Measurements from ENCODE around the gene TTC27. TPM values are rescaled to one million over a fixed set of nuclear protein-coding genes. Genes with fewer than 3 reads are reported as not detected.

TTC27 gene
- total and polyA plus RNA-seq, 4 donors, result 11.8 to 20.3 (median 15.7) TPM

- DNase-seq (ENCODE audit: low read depth in 4 of 6, low spot score in 6 of 6), result no peak
- Histone ChIP-seq H3K4me1 (ENCODE audit: control insufficient read depth, insufficient read depth, low read length) (no peaks in the 10 kb centered on the region), H3K27ac (ENCODE audit: low read depth, low read length) (no peak overlapping the region), H3K36me3 (ENCODE audit: control insufficient read depth, insufficient read depth, low read length) (no peaks in the 10 kb centered on the region), H3K27me3 (ENCODE audit: control insufficient read depth, insufficient read depth, low read length) (no peaks in the 10 kb centered on the region), H3K9me3 (ENCODE audit: control insufficient read depth, insufficient read depth, low read length) (no peaks in the 10 kb centered on the region), H3K4me3 (ENCODE audit: low read depth, low read length) (no peak overlapping the region)
- WGBS (ENCODE audit: insufficient coverage), result 75% methylated on average over 2 of the region's 5 CpGs
Observed at GRCh38 chr2:32849456-32850194, 221.8 kb downstream of the TTC27 start.

- no peak overlapping the region for H3K4me3 ChIP-seq (ENCODE audit: low read depth, low read length)
- 46% methylated on average over 2 of the region's 4 CpGs for WGBS (ENCODE audit: insufficient coverage)
- H3K4me1 ChIP-seq (ENCODE audit: control insufficient read depth, insufficient read depth, low read length), result no peaks in the 10 kb centered on the region
- H3K27ac ChIP-seq (ENCODE audit: low read depth, low read length), result no peak overlapping the region
- DNase-seq (ENCODE audit: low read depth in 4 of 6, low spot score in 6 of 6), result no peak
- H3K36me3 ChIP-seq (ENCODE audit: control insufficient read depth, insufficient read depth, low read length), result no peaks in the 10 kb centered on the region
- no peaks in the 10 kb centered on the region for H3K9me3 ChIP-seq (ENCODE audit: control insufficient read depth, insufficient read depth, low read length)
- no peaks in the 10 kb centered on the region for H3K27me3 ChIP-seq (ENCODE audit: control insufficient read depth, insufficient read depth, low read length)
Observed at GRCh38 chr2:32851777-32852439, 224.1 kb downstream of the TTC27 start.

- H3K27ac ChIP-seq (ENCODE audit: low read depth, low read length), result no peak overlapping the region
- no peaks in the 10 kb centered on the region for H3K36me3 ChIP-seq (ENCODE audit: control insufficient read depth, insufficient read depth, low read length)
- peak in 1 of 6 donors; percentile 24 for DNase-seq (ENCODE audit: low read depth in 4 of 6, low spot score in 6 of 6)
- H3K27me3 ChIP-seq (ENCODE audit: control insufficient read depth, insufficient read depth, low read length), result no peaks in the 10 kb centered on the region
- H3K4me1 ChIP-seq (ENCODE audit: control insufficient read depth, insufficient read depth, low read length), result no peaks in the 10 kb centered on the region
- H3K4me3 ChIP-seq (ENCODE audit: low read depth, low read length), result no peak overlapping the region
- WGBS (ENCODE audit: insufficient coverage), result 85% methylated on average over 4 of the region's 5 CpGs
- H3K9me3 ChIP-seq (ENCODE audit: control insufficient read depth, insufficient read depth, low read length), result no peaks in the 10 kb centered on the region
Observed at GRCh38 chr2:32852856-32853255, 225.0 kb downstream of the TTC27 start.

GRCh38 chr2:32856891-32857290, 229.0 kb downstream of the TTC27 start:
- WGBS (ENCODE audit: insufficient coverage), result no CpG with 5 or more reads among the region's 3 CpGs
- no peak for DNase-seq (ENCODE audit: low read depth in 4 of 6, low spot score in 6 of 6)

GRCh38 chr2:32858713-32859112, 230.9 kb downstream of the TTC27 start:
- no peaks in the 10 kb centered on the region for H3K4me1 ChIP-seq (ENCODE audit: control insufficient read depth, insufficient read depth, low read length)
- 98% methylated on average over 5 of the region's 8 CpGs for WGBS (ENCODE audit: insufficient coverage)

More at GRCh38 chr2:32856891-32857290, 229.0 kb downstream of the TTC27 start:
- Histone ChIP-seq H3K27me3 (ENCODE audit: control insufficient read depth, insufficient read depth, low read length) (no peaks in the 10 kb centered on the region), H3K27ac (ENCODE audit: low read depth, low read length) (no peak overlapping the region), H3K4me3 (ENCODE audit: low read depth, low read length) (no peak overlapping the region), H3K9me3 (ENCODE audit: control insufficient read depth, insufficient read depth, low read length) (no peaks in the 10 kb centered on the region), H3K4me1 (ENCODE audit: control insufficient read depth, insufficient read depth, low read length) (no peaks in the 10 kb centered on the region), H3K36me3 (ENCODE audit: control insufficient read depth, insufficient read depth, low read length) (no peaks in the 10 kb centered on the region)

GRCh38 chr2:32860385-32860784, 232.5 kb downstream of the TTC27 start:
- no peaks in the 10 kb centered on the region for H3K27me3 ChIP-seq (ENCODE audit: control insufficient read depth, insufficient read depth, low read length)
- no peaks in the 10 kb centered on the region for H3K36me3 ChIP-seq (ENCODE audit: control insufficient read depth, insufficient read depth, low read length)
- no peaks in the 10 kb centered on the region for H3K4me1 ChIP-seq (ENCODE audit: control insufficient read depth, insufficient read depth, low read length)
- H3K4me3 ChIP-seq (ENCODE audit: low read depth, low read length), result no peak overlapping the region
- H3K9me3 ChIP-seq (ENCODE audit: control insufficient read depth, insufficient read depth, low read length), result no peaks in the 10 kb centered on the region
- DNase-seq (ENCODE audit: low read depth in 4 of 6, low spot score in 6 of 6), result no peak
- no peak overlapping the region for H3K27ac ChIP-seq (ENCODE audit: low read depth, low read length)

More at GRCh38 chr2:32858713-32859112, 230.9 kb downstream of the TTC27 start:
- DNase-seq (ENCODE audit: low read depth in 4 of 6, low spot score in 6 of 6), result no peak
- no peaks in the 10 kb centered on the region for H3K9me3 ChIP-seq (ENCODE audit: control insufficient read depth, insufficient read depth, low read length)
- no peak overlapping the region for H3K27ac ChIP-seq (ENCODE audit: low read depth, low read length)
- H3K36me3 ChIP-seq (ENCODE audit: control insufficient read depth, insufficient read depth, low read length), result no peaks in the 10 kb centered on the region
- no peak overlapping the region for H3K4me3 ChIP-seq (ENCODE audit: low read depth, low read length)
- H3K27me3 ChIP-seq (ENCODE audit: control insufficient read depth, insufficient read depth, low read length), result no peaks in the 10 kb centered on the region

GRCh38 chr2:32862269-32863055, 234.6 kb downstream of the TTC27 start:
- Histone ChIP-seq H3K4me1 (ENCODE audit: control insufficient read depth, insufficient read depth, low read length) (no peaks in the 10 kb centered on the region), H3K36me3 (ENCODE audit: control insufficient read depth, insufficient read depth, low read length) (no peaks in the 10 kb centered on the region), H3K4me3 (ENCODE audit: low read depth, low read length) (no peak overlapping the region), H3K9me3 (ENCODE audit: control insufficient read depth, insufficient read depth, low read length) (no peaks in the 10 kb centered on the region), H3K27ac (ENCODE audit: low read depth, low read length) (no peak overlapping the region), H3K27me3 (ENCODE audit: control insufficient read depth, insufficient read depth, low read length) (no peaks in the 10 kb centered on the region)
- WGBS (ENCODE audit: insufficient coverage), result no CpG with 5 or more reads among the region's 4 CpGs
- DNase-seq (ENCODE audit: low read depth in 4 of 6, low spot score in 6 of 6), result no peak

GRCh38 chr2:32863326-32863725, 235.5 kb downstream of the TTC27 start:
- Histone ChIP-seq H3K27ac (ENCODE audit: low read depth, low read length) (no peak overlapping the region), H3K36me3 (ENCODE audit: control insufficient read depth, insufficient read depth, low read length) (no peaks in the 10 kb centered on the region), H3K27me3 (ENCODE audit: control insufficient read depth, insufficient read depth, low read length) (no peaks in the 10 kb centered on the region), H3K4me3 (ENCODE audit: low read depth, low read length) (no peak overlapping the region), H3K9me3 (ENCODE audit: control insufficient read depth, insufficient read depth, low read length) (no peaks in the 10 kb centered on the region), H3K4me1 (ENCODE audit: control insufficient read depth, insufficient read depth, low read length) (no peaks in the 10 kb centered on the region)
- no peak for DNase-seq (ENCODE audit: low read depth in 4 of 6, low spot score in 6 of 6)
- 92% methylated on average over 2 of the region's 2 CpGs for WGBS (ENCODE audit: insufficient coverage)

- H3K27ac ChIP-seq (ENCODE audit: low read depth, low read length), result no peak overlapping the region
- no peaks in the 10 kb centered on the region for H3K36me3 ChIP-seq (ENCODE audit: control insufficient read depth, insufficient read depth, low read length)
- no peaks in the 10 kb centered on the region for H3K27me3 ChIP-seq (ENCODE audit: control insufficient read depth, insufficient read depth, low read length)
- H3K9me3 ChIP-seq (ENCODE audit: control insufficient read depth, insufficient read depth, low read length), result no peaks in the 10 kb centered on the region
- H3K4me1 ChIP-seq (ENCODE audit: control insufficient read depth, insufficient read depth, low read length), result no peaks in the 10 kb centered on the region
- no peak overlapping the region for H3K4me3 ChIP-seq (ENCODE audit: low read depth, low read length)
- 100% methylated on average over 3 of the region's 7 CpGs for WGBS (ENCODE audit: insufficient coverage)
- no peak for DNase-seq (ENCODE audit: low read depth in 4 of 6, low spot score in 6 of 6)
Observed at GRCh38 chr2:32863803-32864202, 236.0 kb downstream of the TTC27 start.
